ENCODE measurements around the gene FGB. TPM values are rescaled to one million over a fixed set of nuclear protein-coding genes. Genes with fewer than 3 reads are reported as not detected.
A peak's percentile ranks its signal among the peaks of the same experiment; 100 is the strongest.

The FGB gene
- polyA plus RNA-seq, 1 donor from 2014 or later = not detected

GRCh38 chr4:154616287-154616686 is 53.5 kb downstream of the FGB start:
- H3K27me3 Mint-ChIP-seq = peaks cover 1% of the 10 kb centered on the region
- H3K9me3 Mint-ChIP-seq = no peaks in the 10 kb centered on the region
- no peak overlapping the region for H3K27ac Mint-ChIP-seq
- H3K4me1 Mint-ChIP-seq = peaks cover 7 to 15% (median 12%) of the 10 kb centered on the region in 3 donors
- H3K36me3 Mint-ChIP-seq = no peaks in the 10 kb centered on the region
- H3K4me3 Mint-ChIP-seq = no peak overlapping the region

GRCh38 chr4:154616731-154617130 is 53.9 kb downstream of the FGB start:
- no peaks in the 10 kb centered on the region for H3K9me3 Mint-ChIP-seq
- H3K27ac Mint-ChIP-seq = peak overlapping the region in 1 of 3 donors; percentile 50
- H3K36me3 Mint-ChIP-seq = no peaks in the 10 kb centered on the region
- H3K4me3 Mint-ChIP-seq = peak overlapping the region in 2 of 4 donors; percentile 38 to 65
- peaks cover 7 to 15% (median 12%) of the 10 kb centered on the region in 3 donors for H3K4me1 Mint-ChIP-seq
- H3K27me3 Mint-ChIP-seq = peaks cover 1% of the 10 kb centered on the region

- Mint-ChIP-seq H3K4me1 (peaks cover 7 to 15% (median 12%) of the 10 kb centered on the region in 3 donors), H3K4me3 (no peak overlapping the region), H3K36me3 (no peaks in the 10 kb centered on the region), H3K27ac (no peak overlapping the region), H3K9me3 (no peaks in the 10 kb centered on the region), H3K27me3 (peaks cover 3% of the 10 kb centered on the region)
Measured at GRCh38 chr4:154617820-154618317, 55.1 kb downstream of the FGB start.

- peaks cover 7 to 15% (median 12%) of the 10 kb centered on the region in 3 donors for H3K4me1 Mint-ChIP-seq
- H3K27me3 Mint-ChIP-seq = peaks cover 3% of the 10 kb centered on the region
- H3K4me3 Mint-ChIP-seq = no peak overlapping the region
- H3K27ac Mint-ChIP-seq = no peak overlapping the region
- no peaks in the 10 kb centered on the region for H3K9me3 Mint-ChIP-seq
- H3K36me3 Mint-ChIP-seq = no peaks in the 10 kb centered on the region
Measured at GRCh38 chr4:154618708-154619315, 56.0 kb downstream of the FGB start.

GRCh38 chr4:154620111-154620510 is 57.3 kb downstream of the FGB start:
- no peaks in the 10 kb centered on the region for H3K9me3 Mint-ChIP-seq
- peaks cover 3% of the 10 kb centered on the region for H3K27me3 Mint-ChIP-seq
- H3K27ac Mint-ChIP-seq = no peak overlapping the region
- no peak overlapping the region for H3K4me3 Mint-ChIP-seq
- peaks cover 7 to 15% (median 12%) of the 10 kb centered on the region in 3 donors for H3K4me1 Mint-ChIP-seq
- no peaks in the 10 kb centered on the region for H3K36me3 Mint-ChIP-seq

Other genes starting within 250 kb of the FGB start
- gene DCHS2, start 71.2 kb upstream of the FGB start, polyA plus RNA-seq = 0.01 TPM
- gene PLRG1, start 12.6 kb upstream of the FGB start, polyA plus RNA-seq = 64.2 TPM
- not detected for gene FGA, start 27.7 kb downstream of the FGB start, polyA plus RNA-seq
- not detected for gene FGG, start 49.6 kb downstream of the FGB start, polyA plus RNA-seq
- not detected for gene LRAT, start 181.0 kb downstream of the FGB start, polyA plus RNA-seq
- gene RBM46, start 218.3 kb downstream of the FGB start, polyA plus RNA-seq = not detected